ENCODE data around the gene E2F7. TPM values are rescaled to one million over a fixed set of nuclear protein-coding genes. Genes with fewer than 3 reads are reported as not detected.

E2F7 gene
- total RNA-seq, 1 donor from 2014 or later, result 2.6 TPM

DNA sequence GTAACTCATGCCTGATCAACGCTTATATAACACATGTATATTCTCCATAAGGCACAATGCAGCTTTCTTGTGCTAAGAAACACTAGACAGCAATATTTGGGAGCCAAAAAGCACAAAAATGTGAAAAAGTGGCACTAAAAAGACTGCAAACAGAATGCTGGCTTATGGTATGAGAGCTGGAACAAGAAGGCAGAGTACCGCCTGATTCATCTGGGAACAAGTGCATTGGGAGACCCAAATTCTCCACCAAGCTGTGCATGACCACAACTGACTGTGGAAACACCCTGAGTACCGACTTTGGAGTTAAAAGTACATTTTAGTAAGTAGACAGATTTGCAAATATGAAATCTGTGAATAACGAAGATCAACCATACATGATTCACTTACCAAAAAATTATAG lies 25.1 kb downstream of the E2F7 start:
- H3K27ac Mint-ChIP-seq (ENCODE audit: unreplicated experiment), result no peak overlapping the region

DNA sequence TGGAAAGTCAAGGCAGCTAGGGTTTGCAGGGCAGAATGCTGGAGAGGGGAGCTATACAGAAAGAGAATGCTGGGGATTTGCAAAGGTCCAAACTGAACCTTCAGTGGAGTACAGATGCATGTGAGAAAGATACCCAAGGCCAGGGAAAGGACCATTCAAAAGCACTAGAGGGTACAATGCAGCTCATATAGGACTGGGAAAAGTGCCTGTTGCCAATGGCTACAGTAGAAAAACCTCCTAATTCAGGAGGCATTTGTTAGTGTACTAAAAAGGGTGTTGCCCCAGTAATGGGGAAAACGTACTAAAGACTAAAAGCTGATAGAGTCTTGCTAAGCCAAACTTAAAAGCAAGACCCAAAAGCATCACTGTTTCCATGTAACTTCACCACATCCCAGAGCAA lies 30.1 kb downstream of the E2F7 start:
- DNase-seq (ENCODE audit: extremely low spot score, unreplicated experiment), result no peak
- Mint-ChIP-seq H3K36me3 (ENCODE audit: unreplicated experiment) (peaks cover 21% of the 10 kb centered on the region), H3K27ac (ENCODE audit: unreplicated experiment) (no peak overlapping the region), H3K9me3 (ENCODE audit: unreplicated experiment) (peaks cover 16% of the 10 kb centered on the region), H3K4me3 (ENCODE audit: unreplicated experiment) (no peak overlapping the region), H3K27me3 (ENCODE audit: unreplicated experiment) (no peaks in the 10 kb centered on the region), H3K4me1 (ENCODE audit: unreplicated experiment) (peaks cover 8% of the 10 kb centered on the region)
- TF ChIP-seq, protein P1, sequence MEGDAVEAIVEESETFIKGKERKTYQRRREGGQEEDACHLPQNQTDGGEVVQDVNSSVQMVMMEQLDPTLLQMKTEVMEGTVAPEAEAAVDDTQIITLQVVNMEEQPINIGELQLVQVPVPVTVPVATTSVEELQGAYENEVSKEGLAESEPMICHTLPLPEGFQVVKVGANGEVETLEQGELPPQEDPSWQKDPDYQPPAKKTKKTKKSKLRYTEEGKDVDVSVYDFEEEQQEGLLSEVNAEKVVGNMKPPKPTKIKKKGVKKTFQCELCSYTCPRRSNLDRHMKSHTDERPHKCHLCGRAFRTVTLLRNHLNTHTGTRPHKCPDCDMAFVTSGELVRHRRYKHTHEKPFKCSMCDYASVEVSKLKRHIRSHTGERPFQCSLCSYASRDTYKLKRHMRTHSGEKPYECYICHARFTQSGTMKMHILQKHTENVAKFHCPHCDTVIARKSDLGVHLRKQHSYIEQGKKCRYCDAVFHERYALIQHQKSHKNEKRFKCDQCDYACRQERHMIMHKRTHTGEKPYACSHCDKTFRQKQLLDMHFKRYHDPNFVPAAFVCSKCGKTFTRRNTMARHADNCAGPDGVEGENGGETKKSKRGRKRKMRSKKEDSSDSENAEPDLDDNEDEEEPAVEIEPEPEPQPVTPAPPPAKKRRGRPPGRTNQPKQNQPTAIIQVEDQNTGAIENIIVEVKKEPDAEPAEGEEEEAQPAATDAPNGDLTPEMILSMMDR (IDR thresholded peaks at IDR 0.05), result no peak

More for the DNA sequence above, 25.1 kb downstream of the E2F7 start:
- Mint-ChIP-seq H3K9me3 (ENCODE audit: unreplicated experiment) (peaks cover 16% of the 10 kb centered on the region), H3K36me3 (ENCODE audit: unreplicated experiment) (peaks cover 21% of the 10 kb centered on the region), H3K27me3 (ENCODE audit: unreplicated experiment) (no peaks in the 10 kb centered on the region), H3K4me3 (ENCODE audit: unreplicated experiment) (no peak overlapping the region), H3K4me1 (ENCODE audit: unreplicated experiment) (peaks cover 8% of the 10 kb centered on the region)
- no peak for DNase-seq (ENCODE audit: extremely low spot score, unreplicated experiment)
- TF ChIP-seq, protein P1 (IDR thresholded peaks at IDR 0.05), result no peak

DNA sequence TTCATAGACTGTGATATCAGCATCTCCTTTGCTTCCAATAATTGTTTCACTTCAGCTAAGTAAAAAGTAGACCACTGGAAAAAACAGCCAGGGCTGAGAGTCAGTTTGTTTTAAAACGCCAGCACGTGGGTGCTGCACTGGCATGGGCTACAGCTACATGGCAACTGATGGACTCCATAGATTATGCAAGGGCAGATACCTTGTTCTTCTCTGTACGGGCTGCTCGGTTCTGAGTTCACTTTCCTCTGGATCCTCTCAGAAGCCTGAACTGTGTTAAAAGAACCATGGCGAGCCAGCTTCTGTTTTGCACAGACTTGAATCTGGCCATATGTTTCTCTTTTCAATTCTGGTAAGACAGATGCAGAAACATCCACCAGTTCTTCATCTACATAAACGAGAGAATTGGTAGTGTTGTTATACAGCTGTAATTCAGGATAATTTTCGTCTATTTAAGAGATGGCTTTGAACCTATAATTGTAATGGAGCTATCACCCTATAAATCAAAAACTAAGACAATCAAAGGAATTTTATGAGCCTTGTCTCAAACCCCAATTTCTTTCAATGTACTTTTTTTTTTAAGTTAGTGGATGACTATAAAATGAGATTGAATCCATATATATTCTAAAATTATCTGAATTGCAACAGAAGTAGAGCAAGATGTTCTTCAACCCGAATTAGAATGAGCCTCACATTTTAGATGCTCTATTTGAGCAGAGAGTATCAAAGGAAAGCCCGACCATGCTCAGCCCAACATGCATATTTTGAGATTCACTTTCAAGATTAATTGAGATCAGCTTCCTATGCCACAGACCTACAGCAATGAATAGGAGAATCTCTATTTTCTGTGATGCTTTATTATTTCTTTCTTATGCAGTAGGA lies 31.5 kb downstream of the E2F7 start:
- H3K27ac Mint-ChIP-seq (ENCODE audit: unreplicated experiment), result no peak overlapping the region
- peaks cover 12% of the 10 kb centered on the region for H3K9me3 Mint-ChIP-seq (ENCODE audit: unreplicated experiment)
- DNase-seq (ENCODE audit: extremely low spot score, unreplicated experiment), result no peak

GRCh38 chr12:77032406-77032805 lies 33.0 kb downstream of the E2F7 start:
- no peaks in the 10 kb centered on the region for H3K4me1 Mint-ChIP-seq (ENCODE audit: unreplicated experiment)
- H3K27ac Mint-ChIP-seq (ENCODE audit: unreplicated experiment), result no peak overlapping the region
- DNase-seq (ENCODE audit: extremely low spot score, unreplicated experiment), result no peak
- H3K9me3 Mint-ChIP-seq (ENCODE audit: unreplicated experiment), result peaks cover 2% of the 10 kb centered on the region
- TF ChIP-seq, protein P1 (IDR thresholded peaks at IDR 0.05), result no peak
- no peaks in the 10 kb centered on the region for H3K27me3 Mint-ChIP-seq (ENCODE audit: unreplicated experiment)
- H3K4me3 Mint-ChIP-seq (ENCODE audit: unreplicated experiment), result no peak overlapping the region
- peaks cover 7% of the 10 kb centered on the region for H3K36me3 Mint-ChIP-seq (ENCODE audit: unreplicated experiment)

More for the DNA sequence above, 31.5 kb downstream of the E2F7 start:
- no peaks in the 10 kb centered on the region for H3K27me3 Mint-ChIP-seq (ENCODE audit: unreplicated experiment)
- H3K36me3 Mint-ChIP-seq (ENCODE audit: unreplicated experiment), result peaks cover 17% of the 10 kb centered on the region
- TF ChIP-seq, protein P1 (IDR thresholded peaks at IDR 0.05), result no peak
- H3K4me3 Mint-ChIP-seq (ENCODE audit: unreplicated experiment), result no peak overlapping the region
- H3K4me1 Mint-ChIP-seq (ENCODE audit: unreplicated experiment), result no peaks in the 10 kb centered on the region

- Mint-ChIP-seq H3K27ac (ENCODE audit: unreplicated experiment) (no peak overlapping the region), H3K4me3 (ENCODE audit: unreplicated experiment) (no peak overlapping the region), H3K36me3 (ENCODE audit: unreplicated experiment) (peaks cover 5% of the 10 kb centered on the region), H3K27me3 (ENCODE audit: unreplicated experiment) (no peaks in the 10 kb centered on the region), H3K4me1 (ENCODE audit: unreplicated experiment) (no peaks in the 10 kb centered on the region), H3K9me3 (ENCODE audit: unreplicated experiment) (no peaks in the 10 kb centered on the region)
- DNase-seq (ENCODE audit: extremely low spot score, unreplicated experiment), result no peak
- TF ChIP-seq, protein P1 (IDR thresholded peaks at IDR 0.05), result no peak
Measured at GRCh38 chr12:77031745-77032144, 33.6 kb downstream of the E2F7 start.
